ENCODE measurements around the gene NPPB.

- TF ChIP-seq, protein P1, sequence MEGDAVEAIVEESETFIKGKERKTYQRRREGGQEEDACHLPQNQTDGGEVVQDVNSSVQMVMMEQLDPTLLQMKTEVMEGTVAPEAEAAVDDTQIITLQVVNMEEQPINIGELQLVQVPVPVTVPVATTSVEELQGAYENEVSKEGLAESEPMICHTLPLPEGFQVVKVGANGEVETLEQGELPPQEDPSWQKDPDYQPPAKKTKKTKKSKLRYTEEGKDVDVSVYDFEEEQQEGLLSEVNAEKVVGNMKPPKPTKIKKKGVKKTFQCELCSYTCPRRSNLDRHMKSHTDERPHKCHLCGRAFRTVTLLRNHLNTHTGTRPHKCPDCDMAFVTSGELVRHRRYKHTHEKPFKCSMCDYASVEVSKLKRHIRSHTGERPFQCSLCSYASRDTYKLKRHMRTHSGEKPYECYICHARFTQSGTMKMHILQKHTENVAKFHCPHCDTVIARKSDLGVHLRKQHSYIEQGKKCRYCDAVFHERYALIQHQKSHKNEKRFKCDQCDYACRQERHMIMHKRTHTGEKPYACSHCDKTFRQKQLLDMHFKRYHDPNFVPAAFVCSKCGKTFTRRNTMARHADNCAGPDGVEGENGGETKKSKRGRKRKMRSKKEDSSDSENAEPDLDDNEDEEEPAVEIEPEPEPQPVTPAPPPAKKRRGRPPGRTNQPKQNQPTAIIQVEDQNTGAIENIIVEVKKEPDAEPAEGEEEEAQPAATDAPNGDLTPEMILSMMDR (conservative IDR thresholded peaks at IDR 0.05; ENCODE audit: low read length): no peak
- no peak for TF ChIP-seq EZH2phosphoT487 (IDR thresholded peaks at IDR 0.05; ENCODE audit: borderline replicate concordance)
Measured at GRCh38 chr1:11847667-11848372, 10.9 kb downstream of the NPPB start, which contains the start of gene NPPA.
